ENCODE data around the gene SLC31A1. TPM values are rescaled to one million over a fixed set of nuclear protein-coding genes. Genes with fewer than 3 reads are reported as not detected.

SLC31A1 gene
- total and polyA plus RNA-seq, 3 donors from 2014 or later, result 12.3 to 21.9 (median 15.3) TPM

DNA sequence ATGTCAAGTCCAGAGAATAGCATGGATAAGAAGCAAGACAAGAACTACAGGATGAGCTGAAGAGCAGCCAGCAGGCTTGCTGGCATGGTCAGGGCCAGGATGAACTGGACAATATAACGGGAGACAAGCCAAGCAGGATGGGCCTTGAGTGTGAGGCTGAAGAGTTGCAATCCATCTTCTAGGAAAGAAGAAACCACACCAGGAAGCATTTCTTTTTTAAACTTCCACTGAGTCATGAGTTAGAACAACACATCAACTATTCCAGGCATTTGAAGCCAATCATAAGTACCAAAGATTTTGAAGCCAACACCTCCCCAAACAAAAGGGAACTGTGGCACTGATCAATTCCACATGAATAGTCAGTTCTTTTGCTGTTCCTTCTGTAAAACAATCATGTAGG is 43.3 kb upstream of the SLC31A1 start:
- Histone ChIP-seq H3K36me3 (ENCODE audit: low read depth, missing control alignments) (no peaks in the 10 kb centered on the region), H3K27ac (no peak overlapping the region), H3K27me3 (no peaks in the 10 kb centered on the region), H3K4me1 (no peaks in the 10 kb centered on the region), H3K9me3 (no peaks in the 10 kb centered on the region), H3K4me3 (no peak overlapping the region)
- TF ChIP-seq POLR2A (IDR thresholded peaks at IDR 0.05), result no peak
- TF ChIP-seq, protein P1, sequence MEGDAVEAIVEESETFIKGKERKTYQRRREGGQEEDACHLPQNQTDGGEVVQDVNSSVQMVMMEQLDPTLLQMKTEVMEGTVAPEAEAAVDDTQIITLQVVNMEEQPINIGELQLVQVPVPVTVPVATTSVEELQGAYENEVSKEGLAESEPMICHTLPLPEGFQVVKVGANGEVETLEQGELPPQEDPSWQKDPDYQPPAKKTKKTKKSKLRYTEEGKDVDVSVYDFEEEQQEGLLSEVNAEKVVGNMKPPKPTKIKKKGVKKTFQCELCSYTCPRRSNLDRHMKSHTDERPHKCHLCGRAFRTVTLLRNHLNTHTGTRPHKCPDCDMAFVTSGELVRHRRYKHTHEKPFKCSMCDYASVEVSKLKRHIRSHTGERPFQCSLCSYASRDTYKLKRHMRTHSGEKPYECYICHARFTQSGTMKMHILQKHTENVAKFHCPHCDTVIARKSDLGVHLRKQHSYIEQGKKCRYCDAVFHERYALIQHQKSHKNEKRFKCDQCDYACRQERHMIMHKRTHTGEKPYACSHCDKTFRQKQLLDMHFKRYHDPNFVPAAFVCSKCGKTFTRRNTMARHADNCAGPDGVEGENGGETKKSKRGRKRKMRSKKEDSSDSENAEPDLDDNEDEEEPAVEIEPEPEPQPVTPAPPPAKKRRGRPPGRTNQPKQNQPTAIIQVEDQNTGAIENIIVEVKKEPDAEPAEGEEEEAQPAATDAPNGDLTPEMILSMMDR (IDR thresholded peaks at IDR 0.05), result no peak
- intact Hi-C loops (cut with DNase I; ENCODE audit: low total_unique reads), result no loop called here
- WGBS, 2 donors, result 96 to 100% methylated on average over 1 of the region's 1 CpG
- DNase-seq, result no peak

DNA sequence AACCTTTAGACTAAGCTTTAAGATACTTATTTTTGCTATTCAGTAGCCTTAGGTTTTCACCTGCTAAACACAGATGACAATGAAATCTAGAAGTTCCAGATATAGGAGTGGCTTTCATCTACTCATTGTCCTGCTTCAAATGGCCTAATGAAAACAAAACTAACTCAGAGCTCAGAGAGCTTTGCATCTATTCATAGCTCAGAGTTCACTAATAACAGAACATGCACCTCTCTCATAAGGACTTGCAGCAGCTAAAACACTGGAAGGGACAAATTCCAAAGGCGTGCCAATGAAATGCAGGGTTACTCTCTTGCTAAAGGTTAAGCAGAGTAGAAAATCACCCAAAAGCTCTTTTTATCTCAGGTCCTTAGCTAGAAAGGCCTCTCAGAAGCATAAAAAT is 41.5 kb upstream of the SLC31A1 start:
- 30 to 86% methylated on average over 1 of the region's 1 CpG for WGBS, 2 donors
- Histone ChIP-seq H3K36me3 (ENCODE audit: low read depth, missing control alignments) (no peaks in the 10 kb centered on the region), H3K27ac (no peak overlapping the region), H3K27me3 (no peaks in the 10 kb centered on the region), H3K4me1 (no peaks in the 10 kb centered on the region), H3K4me3 (no peak overlapping the region), H3K9me3 (no peaks in the 10 kb centered on the region)
- intact Hi-C loops (cut with DNase I; ENCODE audit: low total_unique reads), result no loop called here
- DNase-seq, result no peak
- TF ChIP-seq, protein P1 (IDR thresholded peaks at IDR 0.05), result no peak
- TF ChIP-seq POLR2A (IDR thresholded peaks at IDR 0.05), result no peak

DNA sequence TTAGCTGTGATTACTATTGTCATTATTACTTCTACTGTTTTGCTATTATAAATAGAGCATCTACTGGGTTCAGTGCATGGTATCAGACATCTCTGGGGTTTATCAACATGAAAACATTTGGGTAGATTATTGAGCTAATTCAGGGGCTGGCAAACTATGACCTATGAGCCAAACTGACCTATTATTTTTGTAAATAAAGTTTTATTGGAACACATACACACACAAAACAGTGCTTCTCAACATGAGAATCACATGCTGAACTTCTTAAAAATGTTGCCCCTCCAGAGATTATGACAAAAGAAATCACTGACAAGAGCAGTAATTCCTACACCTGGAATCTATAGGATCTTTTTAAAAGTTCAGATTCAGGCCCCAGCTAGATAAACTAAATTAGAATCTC is 40.2 kb upstream of the SLC31A1 start:
- no peak for TF ChIP-seq POLR2A (IDR thresholded peaks at IDR 0.05)
- TF ChIP-seq, protein P1 (IDR thresholded peaks at IDR 0.05), result no peak
- intact Hi-C loops (cut with DNase I; ENCODE audit: low total_unique reads), result no loop called here
- Histone ChIP-seq H3K9me3 (no peaks in the 10 kb centered on the region), H3K36me3 (ENCODE audit: low read depth, missing control alignments) (no peaks in the 10 kb centered on the region), H3K4me3 (no peak overlapping the region), H3K27ac (no peak overlapping the region), H3K4me1 (no peaks in the 10 kb centered on the region), H3K27me3 (no peaks in the 10 kb centered on the region)
- DNase-seq, result no peak

DNA sequence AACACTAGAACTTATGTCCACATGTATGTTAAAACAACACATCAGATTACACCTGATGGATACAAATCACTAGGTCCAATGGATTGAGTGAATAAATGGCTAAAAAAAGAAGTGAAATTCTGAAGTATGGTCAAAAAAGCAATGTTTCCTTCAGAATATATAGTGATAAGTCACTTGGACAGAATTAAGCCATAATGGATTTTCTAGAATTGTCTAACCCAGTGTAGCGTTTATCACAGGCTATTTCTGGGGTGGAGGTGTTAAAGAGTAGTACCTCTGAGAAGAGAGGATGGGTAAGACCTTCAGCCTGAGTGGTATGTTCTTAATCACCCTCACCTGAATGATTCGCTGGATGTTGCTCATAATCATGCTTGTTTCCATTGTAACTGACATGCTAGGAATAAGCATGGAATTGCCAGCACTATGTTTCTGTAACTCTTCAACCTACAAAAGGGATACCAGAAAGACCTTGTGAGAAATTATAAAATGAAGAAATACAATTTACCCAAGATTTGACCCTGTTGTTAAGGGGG is 37.3 kb upstream of the SLC31A1 start:
- intact Hi-C loops (cut with DNase I; ENCODE audit: low total_unique reads), result no loop called here
- Histone ChIP-seq H3K27me3 (no peaks in the 10 kb centered on the region), H3K9me3 (no peaks in the 10 kb centered on the region), H3K4me3 (no peak overlapping the region), H3K36me3 (ENCODE audit: low read depth, missing control alignments) (no peaks in the 10 kb centered on the region), H3K27ac (no peak overlapping the region), H3K4me1 (no peaks in the 10 kb centered on the region)
- 90 to 93% methylated on average over 2 of the region's 2 CpGs for WGBS, 2 donors
- TF ChIP-seq POLR2A (IDR thresholded peaks at IDR 0.05), result no peak
- TF ChIP-seq, protein P1 (IDR thresholded peaks at IDR 0.05), result no peak
- DNase-seq, result no peak

DNA sequence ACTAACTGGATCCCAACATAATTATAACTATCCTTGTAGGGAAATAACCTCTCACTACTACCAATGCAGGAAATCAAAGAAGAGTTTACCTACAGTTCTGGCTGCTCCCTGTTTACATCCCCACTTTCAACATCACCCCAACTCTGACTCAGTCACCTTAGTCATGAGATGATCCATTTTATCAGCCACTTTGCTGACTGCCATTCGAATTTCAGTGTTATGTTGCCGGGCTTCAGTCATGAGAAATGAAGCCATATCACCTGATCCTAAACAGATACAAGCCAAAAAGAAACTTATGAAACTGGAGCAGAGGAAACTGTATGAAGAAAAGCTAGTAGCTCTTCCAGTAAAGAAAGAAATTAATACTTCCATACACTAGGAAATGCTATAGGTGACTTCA is 36.8 kb upstream of the SLC31A1 start:
- no peaks in the 10 kb centered on the region for H3K27me3 ChIP-seq
- WGBS, 2 donors, result 95 to 97% methylated on average over 2 of the region's 2 CpGs
- no peak overlapping the region for H3K27ac ChIP-seq
- no peaks in the 10 kb centered on the region for H3K4me1 ChIP-seq
- TF ChIP-seq, protein P1 (IDR thresholded peaks at IDR 0.05), result no peak
- TF ChIP-seq POLR2A (IDR thresholded peaks at IDR 0.05), result no peak
- no peaks in the 10 kb centered on the region for H3K36me3 ChIP-seq (ENCODE audit: low read depth, missing control alignments)
- H3K4me3 ChIP-seq, result no peak overlapping the region
- intact Hi-C loops (cut with DNase I; ENCODE audit: low total_unique reads), result no loop called here
- no peaks in the 10 kb centered on the region for H3K9me3 ChIP-seq
- no peak for DNase-seq

Measured in testis (tissue), 3 donors.